HepG2 (cell line): ENCODE results near the gene STAT6. TPM values are rescaled to one million over a fixed set of nuclear protein-coding genes. Genes with fewer than 3 reads are reported as not detected.

Experiments
- ATF4 ChIP-seq, 2 experiments: fragments of 450-650 bp in 1 of 2; sonication (generic) in 1 of 2; formaldehyde crosslinking; IDR thresholded peaks; 2 replicates each; pipeline versions ENCODE4 v1.5.0 to v1.8.0; 2020 to 2022; ENCODE audit warnings: mild to moderate bottlenecking in 1 of 2, missing genetic modification reagents in 1 of 2
- BCL6 ChIP-seq: IDR thresholded peaks from 2 replicates; pipeline ENCODE4 v1.6.1; 2016; ENCODE audit warnings: missing genetic modification reagents, missing compliant biosample characterization
- MXD4 ChIP-seq: IDR thresholded peaks from 2 replicates; pipeline ENCODE4 v1.6.1; 2016; ENCODE audit warnings: mild to moderate bottlenecking, missing biosample characterization, missing genetic modification reagents
- SIN3B ChIP-seq: fragments of 150-350 bp; IDR thresholded peaks from 2 replicates; pipeline ENCODE4 v1.6.1; 2014; ENCODE audit warnings: low read length
- SIX4 ChIP-seq: sonication (generic); formaldehyde crosslinking; IDR thresholded peaks from 2 replicates; pipeline ENCODE4 v1.4.0; 2020; ENCODE audit warnings: missing genetic modification reagents
- SNAI1 ChIP-seq: sonication (generic); formaldehyde crosslinking; IDR thresholded peaks from 2 replicates; pipeline ENCODE4 v1.5.0; 2020; ENCODE audit warnings: mild to moderate bottlenecking, missing genetic modification reagents, borderline replicate concordance
- SRSF1 ChIP-seq: fragments of 200-400 bp; formaldehyde crosslinking; optimal IDR thresholded peaks from 2 replicates; pipeline ENCODE3; 2017; ENCODE audit warnings: mild to moderate bottlenecking, low read depth, low read length, moderate library complexity
- THRA ChIP-seq: sonication (generic); formaldehyde crosslinking; IDR thresholded peaks from 2 replicates; pipeline ENCODE4 v1.4.0; 2020; ENCODE audit warnings: missing genetic modification reagents, borderline replicate concordance
- UBTF ChIP-seq: sonication (generic); formaldehyde crosslinking; IDR thresholded peaks from 2 replicates; pipeline ENCODE4 v1.4.0; 2020; ENCODE audit warnings: mild to moderate bottlenecking, missing genetic modification reagents
- ZBTB10 ChIP-seq: sonication (generic); formaldehyde crosslinking; IDR thresholded peaks from 2 replicates; pipeline ENCODE4 v1.4.0; 2020; ENCODE audit warnings: missing genetic modification reagents, borderline replicate concordance
- ZBTB7A ChIP-seq: sonication (generic); formaldehyde crosslinking; IDR thresholded peaks from 2 replicates; pipeline ENCODE4 v1.8.0; 2022; ENCODE audit warnings: mild to moderate bottlenecking, missing genetic modification reagents
- ZNF432 ChIP-seq: sonication (generic); formaldehyde crosslinking; IDR thresholded peaks from 2 replicates; pipeline ENCODE4 v1.5.0; 2020; ENCODE audit warnings: missing genetic modification reagents, mild to moderate bottlenecking, borderline replicate concordance
- polyA plus RNA-seq, 8 experiments: library from polyadenylated mRNA; depleted of rRNA in 3 of 8; stranded (reverse) in 7 of 8; unstranded in 1 of 8; fragments of >200 nt; fragmentation: Illumina TruSeq in 4 of 8; extraction: Trizol in 4 of 8; gene quantifications; 2 replicates each; pipeline versions ENCODE4 v1.2.1 to v1.2.3, GENCODE V29; 2011 to 2016; ENCODE audit warnings: low read depth in 4 of 8, missing spikeins in 1 of 8, mixed read lengths in 1 of 8; ENCODE audit not compliant: insufficient read depth in 1 of 8
- total RNA-seq, 5 experiments: library from RNA; depleted of rRNA; stranded (reverse); fragments of >200 nt; fragmentation: Illumina TruSeq; extraction: Trizol; gene quantifications; 2 replicates each; pipeline ENCODE4 v1.2.3, GENCODE V29; 2016; ENCODE audit warnings: low read depth in 1 of 5
- TF ChIP-seq, protein P1 (sequence below), 2 experiments: sonication (generic) in 1 of 2; formaldehyde crosslinking in 1 of 2; IDR thresholded peaks; 2 replicates each; pipeline versions ENCODE4 v1.4.0 to v1.6.1; 2016 to 2020; ENCODE audit warnings: borderline replicate concordance in 1 of 2, low read depth in 1 of 2, mild to moderate bottlenecking in 1 of 2, missing genetic modification reagents in 1 of 2
- TF ChIP-seq, protein P2 (sequence below): fragments of 450-650 bp; IDR thresholded peaks from 2 replicates; pipeline ENCODE4 v1.6.1; 2016

Gene STAT6
- total and polyA plus RNA-seq, 2 of the 13 experiments (the other 11 are each of a cell fraction or from before 2014, with no cell fraction given) = 28.0 to 62.2 TPM

- TF ChIP-seq, protein P1, sequence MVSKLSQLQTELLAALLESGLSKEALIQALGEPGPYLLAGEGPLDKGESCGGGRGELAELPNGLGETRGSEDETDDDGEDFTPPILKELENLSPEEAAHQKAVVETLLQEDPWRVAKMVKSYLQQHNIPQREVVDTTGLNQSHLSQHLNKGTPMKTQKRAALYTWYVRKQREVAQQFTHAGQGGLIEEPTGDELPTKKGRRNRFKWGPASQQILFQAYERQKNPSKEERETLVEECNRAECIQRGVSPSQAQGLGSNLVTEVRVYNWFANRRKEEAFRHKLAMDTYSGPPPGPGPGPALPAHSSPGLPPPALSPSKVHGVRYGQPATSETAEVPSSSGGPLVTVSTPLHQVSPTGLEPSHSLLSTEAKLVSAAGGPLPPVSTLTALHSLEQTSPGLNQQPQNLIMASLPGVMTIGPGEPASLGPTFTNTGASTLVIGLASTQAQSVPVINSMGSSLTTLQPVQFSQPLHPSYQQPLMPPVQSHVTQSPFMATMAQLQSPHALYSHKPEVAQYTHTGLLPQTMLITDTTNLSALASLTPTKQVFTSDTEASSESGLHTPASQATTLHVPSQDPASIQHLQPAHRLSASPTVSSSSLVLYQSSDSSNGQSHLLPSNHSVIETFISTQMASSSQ (IDR thresholded peaks at IDR 0.05; ENCODE audit: low read depth) = no peak
- TF ChIP-seq, protein P1 (CRISPR knock-in tag; IDR thresholded peaks at IDR 0.05; ENCODE audit: borderline replicate concordance) = no peak
- TF ChIP-seq MXD4 (CRISPR knock-in tag) = no peak
- 0 out of 2 replicates have a peak, but pooled peaks have one; percentile 23 for TF ChIP-seq ZBTB7A
- no peak for TF ChIP-seq THRA
- no peak for TF ChIP-seq BCL6 (CRISPR knock-in tag)
- peak; percentile 40 for TF ChIP-seq SRSF1
- no peak for TF ChIP-seq SIX4
- TF ChIP-seq ZNF432 (CRISPR knock-in tag) = no peak
- TF ChIP-seq SNAI1 (CRISPR knock-in tag) = 0 out of 2 replicates have a peak, but pooled peaks have one; percentile 5
- peak; percentile 68; the same call in 1 of the 2 replicates for TF ChIP-seq ZBTB10 (CRISPR knock-in tag)
- no peak for TF ChIP-seq SIN3B
- peak in 1 of 2 experiments; percentile 24; a peak in 1 of 4 replicates for TF ChIP-seq ATF4 (CRISPR knock-in tag; IDR thresholded peaks at IDR 0.05)
- TF ChIP-seq, protein P2, sequence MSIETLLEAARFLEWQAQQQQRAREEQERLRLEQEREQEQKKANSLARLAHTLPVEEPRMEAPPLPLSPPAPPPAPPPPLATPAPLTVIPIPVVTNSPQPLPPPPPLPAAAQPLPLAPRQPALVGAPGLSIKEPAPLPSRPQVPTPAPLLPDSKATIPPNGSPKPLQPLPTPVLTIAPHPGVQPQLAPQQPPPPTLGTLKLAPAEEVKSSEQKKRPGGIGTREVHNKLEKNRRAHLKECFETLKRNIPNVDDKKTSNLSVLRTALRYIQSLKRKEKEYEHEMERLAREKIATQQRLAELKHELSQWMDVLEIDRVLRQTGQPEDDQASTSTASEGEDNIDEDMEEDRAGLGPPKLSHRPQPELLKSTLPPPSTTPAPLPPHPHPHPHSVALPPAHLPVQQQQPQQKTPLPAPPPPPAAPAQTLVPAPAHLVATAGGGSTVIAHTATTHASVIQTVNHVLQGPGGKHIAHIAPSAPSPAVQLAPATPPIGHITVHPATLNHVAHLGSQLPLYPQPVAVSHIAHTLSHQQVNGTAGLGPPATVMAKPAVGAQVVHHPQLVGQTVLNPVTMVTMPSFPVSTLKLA = no peak
- peak; percentile 21; the same call in 1 of the 2 replicates for TF ChIP-seq UBTF (CRISPR knock-in tag)
Observed at GRCh38 chr12:57128519-57129247, 17.5 kb upstream of the STAT6 start (continued).
